Esophagus squamous epithelium (tissue), 4 donors: ENCODE results near the gene RRAGD.

Experiments used
- POLR2A ChIP-seq, 4 donors: fragments of 450-650 bp; IDR thresholded peaks; one replicate each; pipeline ENCODE4 v1.6.1; 2017; ENCODE audit warnings: antibody characterized with exemption in 4 of 4, mild to moderate bottlenecking in 4 of 4, moderate library complexity in 3 of 4
- TF ChIP-seq, protein P1 (sequence below), 6 experiments: fragments of 450-650 bp in 4 of 6; fragments of 200-600 bp in 2 of 6; sonication (generic) in 2 of 6; IDR thresholded peaks; one replicate each; pipeline ENCODE4 v1.5.1; 2016 to 2019; ENCODE audit warnings: antibody characterized with exemption in 6 of 6, mild to moderate bottlenecking in 4 of 6, moderate library complexity in 4 of 6

DNA sequence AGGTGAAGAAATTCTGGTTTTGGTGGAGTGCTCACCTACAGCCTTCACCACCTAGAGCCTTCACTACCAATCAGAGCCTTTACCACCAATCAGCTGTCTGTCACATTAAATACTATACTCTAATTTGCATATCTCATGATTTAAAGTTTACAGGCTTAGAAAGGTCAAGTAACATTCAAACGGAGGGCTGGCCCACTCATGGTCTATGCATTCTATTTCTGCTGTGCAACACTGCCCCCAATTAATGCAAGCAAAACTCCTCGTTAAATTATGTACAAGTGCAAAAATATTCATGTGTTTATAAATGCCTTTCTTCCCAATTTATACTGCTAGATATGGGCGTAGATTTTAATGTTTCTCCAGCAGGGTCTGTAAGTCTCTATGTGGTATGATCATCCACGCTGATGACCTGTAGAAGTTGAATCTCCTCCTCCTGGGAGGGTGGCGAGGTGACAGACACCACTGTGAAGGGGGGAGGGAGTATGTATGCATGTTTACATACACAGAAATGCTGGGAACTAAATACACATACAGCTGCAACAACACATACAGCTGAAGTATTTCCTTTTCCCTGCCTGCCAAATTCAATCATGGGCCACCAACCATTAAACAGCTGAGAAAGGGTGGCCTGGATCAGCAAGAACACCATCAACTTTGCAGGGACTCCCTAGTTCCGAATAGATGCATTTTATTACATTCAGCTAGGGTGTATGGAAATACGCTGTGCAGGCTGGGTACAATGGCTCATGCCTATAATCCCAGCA is 13.1 kb downstream of the RRAGD start:
- no peak for TF ChIP-seq POLR2A (IDR thresholded peaks at IDR 0.05)
- TF ChIP-seq, protein P1, sequence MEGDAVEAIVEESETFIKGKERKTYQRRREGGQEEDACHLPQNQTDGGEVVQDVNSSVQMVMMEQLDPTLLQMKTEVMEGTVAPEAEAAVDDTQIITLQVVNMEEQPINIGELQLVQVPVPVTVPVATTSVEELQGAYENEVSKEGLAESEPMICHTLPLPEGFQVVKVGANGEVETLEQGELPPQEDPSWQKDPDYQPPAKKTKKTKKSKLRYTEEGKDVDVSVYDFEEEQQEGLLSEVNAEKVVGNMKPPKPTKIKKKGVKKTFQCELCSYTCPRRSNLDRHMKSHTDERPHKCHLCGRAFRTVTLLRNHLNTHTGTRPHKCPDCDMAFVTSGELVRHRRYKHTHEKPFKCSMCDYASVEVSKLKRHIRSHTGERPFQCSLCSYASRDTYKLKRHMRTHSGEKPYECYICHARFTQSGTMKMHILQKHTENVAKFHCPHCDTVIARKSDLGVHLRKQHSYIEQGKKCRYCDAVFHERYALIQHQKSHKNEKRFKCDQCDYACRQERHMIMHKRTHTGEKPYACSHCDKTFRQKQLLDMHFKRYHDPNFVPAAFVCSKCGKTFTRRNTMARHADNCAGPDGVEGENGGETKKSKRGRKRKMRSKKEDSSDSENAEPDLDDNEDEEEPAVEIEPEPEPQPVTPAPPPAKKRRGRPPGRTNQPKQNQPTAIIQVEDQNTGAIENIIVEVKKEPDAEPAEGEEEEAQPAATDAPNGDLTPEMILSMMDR (IDR thresholded peaks at IDR 0.05), result no peak
